ENCODE measurements around the gene ARMC2. TPM values are rescaled to one million over a fixed set of nuclear protein-coding genes. Genes with fewer than 3 reads are reported as not detected.

ARMC2 gene
- total RNA-seq, 3 donors from 2014 or later (not counting 1 experiment from before 2014, with no cell fraction given): 9.4 to 13.8 (median 9.7) TPM

- TF ChIP-seq CTCF (IDR thresholded peaks at IDR 0.05): no peak
- no peak overlapping the region for H3K4me3 ChIP-seq (ENCODE audit: low read length)
- peak overlapping the region in 1 of 2 donors; percentile 12 for H3K27ac Mint-ChIP-seq
- H3K36me3 Mint-ChIP-seq: no peaks in the 10 kb centered on the region
- H3K27ac ChIP-seq (ENCODE audit: low read length): no peak overlapping the region
- H3K36me3 ChIP-seq (ENCODE audit: control insufficient read depth, insufficient read depth, low read length): no peaks in the 10 kb centered on the region
- no peaks in the 10 kb centered on the region for H3K9me3 Mint-ChIP-seq
- H3K9me3 ChIP-seq (ENCODE audit: control insufficient read depth, insufficient read depth, low read length): no peaks in the 10 kb centered on the region
- peaks cover 16% of the 10 kb centered on the region for H3K4me1 ChIP-seq (ENCODE audit: control insufficient read depth, insufficient read depth, low read length)
- ATAC-seq: no peak
- H3K4me1 Mint-ChIP-seq: peaks cover 31 to 44% of the 10 kb centered on the region in 2 donors
- DNase-seq: no peak
- no peaks in the 10 kb centered on the region for H3K27me3 ChIP-seq (ENCODE audit: control insufficient read depth, insufficient read depth, low read length)
- intact Hi-C loops (cut with micrococcal nuclease): no loop called here
- no peaks in the 10 kb centered on the region for H3K27me3 Mint-ChIP-seq (ENCODE audit: low read depth in 2 of 2)
- H3K4me3 Mint-ChIP-seq: no peak overlapping the region
Observed at GRCh38 chr6:109023356-109023925, 175.2 kb downstream of the ARMC2 start.

Other genes with a start within 250 kb of the ARMC2 start
- gene SESN1, start 246.4 kb downstream of the ARMC2 start, total RNA-seq: 100 to 1,000 TPM in 1 of 3 donors, 10 to 100 TPM in 2; 52.9 to 106 (median 68.9) TPM
- 10 to 100 TPM in 1 of 3 donors, 1 to 10 TPM in 2; 8.9 to 12.5 (median 9.2) TPM for gene CEP57L1, start 247.1 kb downstream of the ARMC2 start, total RNA-seq

All from natural killer cell (primary cell).